ENCODE results near the gene SLC6A6.

SLC6A6 gene

GRCh38 chr3:14413381-14414071 is 11.1 kb downstream of the SLC6A6 start:
- no peaks in the 10 kb centered on the region for H3K27me3 ChIP-seq (ENCODE audit: control insufficient read depth in 1 of 2, insufficient read depth in 2 of 2, low read length in 2 of 2)
- H3K36me3 ChIP-seq (ENCODE audit: insufficient read depth, low read length) = no peaks in the 10 kb centered on the region
- H3K9me3 ChIP-seq (ENCODE audit: low read length) = no peaks in the 10 kb centered on the region
- no peaks in the 10 kb centered on the region for H3K4me1 ChIP-seq (ENCODE audit: insufficient read depth, low read length)
- no peak overlapping the region for H3K4me3 ChIP-seq (ENCODE audit: low read depth in 1 of 2, low read length in 2 of 2)
- H3K9ac ChIP-seq (ENCODE audit: low read length) = no peak overlapping the region
- no peak overlapping the region for H3K27ac ChIP-seq (ENCODE audit: low read depth, low read length)

- no peaks in the 10 kb centered on the region for H3K4me1 ChIP-seq (ENCODE audit: insufficient read depth, low read length)
- no peak overlapping the region for H3K27ac ChIP-seq (ENCODE audit: low read depth, low read length)
- H3K27me3 ChIP-seq (ENCODE audit: control insufficient read depth in 1 of 2, insufficient read depth in 2 of 2, low read length in 2 of 2) = no peaks in the 10 kb centered on the region
- H3K36me3 ChIP-seq (ENCODE audit: insufficient read depth, low read length) = no peaks in the 10 kb centered on the region
- H3K4me3 ChIP-seq (ENCODE audit: low read depth in 1 of 2, low read length in 2 of 2) = no peak overlapping the region
- no peak overlapping the region for H3K9ac ChIP-seq (ENCODE audit: low read length)
- H3K9me3 ChIP-seq (ENCODE audit: low read length) = no peaks in the 10 kb centered on the region
These were observed 12.5 kb downstream of the SLC6A6 start for GRCh38 chr3:14414846-14415464.

DNA sequence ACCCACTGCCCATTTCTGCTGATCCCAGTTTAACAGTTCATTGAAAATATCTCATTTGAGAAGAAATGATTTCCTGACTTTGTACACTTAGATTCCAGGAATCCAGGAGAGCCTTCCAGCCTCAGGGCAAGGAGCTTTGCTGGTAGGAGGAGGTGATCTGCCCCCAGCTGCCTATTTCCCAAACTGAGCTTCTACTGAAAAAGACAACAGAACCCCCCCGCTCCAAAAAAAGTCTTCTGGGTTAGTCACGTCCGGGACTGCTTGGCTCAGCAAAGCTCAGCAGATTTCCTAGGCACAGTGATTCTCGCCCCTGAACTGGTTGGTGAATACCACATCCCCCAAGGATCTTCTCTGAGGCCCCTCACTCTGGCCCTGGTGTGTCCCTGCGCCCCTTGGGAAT is 13.1 kb downstream of the SLC6A6 start:
- Histone ChIP-seq H3K9ac (ENCODE audit: low read length) (no peak overlapping the region), H3K4me3 (ENCODE audit: low read depth in 1 of 2, low read length in 2 of 2) (no peak overlapping the region), H3K27ac (ENCODE audit: low read depth, low read length) (no peak overlapping the region), H3K9me3 (ENCODE audit: low read length) (no peaks in the 10 kb centered on the region), H3K27me3 (ENCODE audit: control insufficient read depth in 1 of 2, insufficient read depth in 2 of 2, low read length in 2 of 2) (no peaks in the 10 kb centered on the region), H3K36me3 (ENCODE audit: insufficient read depth, low read length) (no peaks in the 10 kb centered on the region), H3K4me1 (ENCODE audit: insufficient read depth, low read length) (no peaks in the 10 kb centered on the region)

DNA sequence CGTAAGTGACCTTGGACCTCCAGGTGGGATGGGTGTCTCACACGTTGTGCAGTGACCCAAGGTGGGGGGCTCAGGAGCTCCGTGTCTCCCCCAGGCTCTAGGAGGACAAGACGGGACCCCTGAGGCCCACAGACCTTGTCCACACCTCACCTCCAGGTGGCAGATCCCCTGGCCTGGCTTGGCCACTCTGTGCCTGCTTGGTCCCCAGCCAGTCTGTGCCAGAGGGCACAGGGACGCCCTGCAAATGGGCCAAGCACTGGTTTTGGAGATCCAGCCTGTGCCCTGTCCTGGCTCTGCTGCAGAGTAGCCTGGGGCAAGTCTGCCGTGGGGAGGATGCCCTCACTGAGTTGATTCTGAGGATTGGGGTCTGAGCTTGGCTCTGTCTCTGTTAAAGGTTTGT is 14.0 kb downstream of the SLC6A6 start:
- Histone ChIP-seq H3K4me1 (ENCODE audit: insufficient read depth, low read length) (no peaks in the 10 kb centered on the region), H3K27me3 (ENCODE audit: control insufficient read depth in 1 of 2, insufficient read depth in 2 of 2, low read length in 2 of 2) (no peaks in the 10 kb centered on the region), H3K36me3 (ENCODE audit: insufficient read depth, low read length) (no peaks in the 10 kb centered on the region), H3K9ac (ENCODE audit: low read length) (no peak overlapping the region), H3K9me3 (ENCODE audit: low read length) (no peaks in the 10 kb centered on the region), H3K27ac (ENCODE audit: low read depth, low read length) (no peak overlapping the region), H3K4me3 (ENCODE audit: low read depth in 1 of 2, low read length in 2 of 2) (no peak overlapping the region)

- H3K27me3 ChIP-seq (ENCODE audit: control insufficient read depth in 1 of 2, insufficient read depth in 2 of 2, low read length in 2 of 2) = no peaks in the 10 kb centered on the region
- no peaks in the 10 kb centered on the region for H3K36me3 ChIP-seq (ENCODE audit: insufficient read depth, low read length)
- no peaks in the 10 kb centered on the region for H3K9me3 ChIP-seq (ENCODE audit: low read length)
- no peak overlapping the region for H3K9ac ChIP-seq (ENCODE audit: low read length)
- H3K4me3 ChIP-seq (ENCODE audit: low read depth in 1 of 2, low read length in 2 of 2) = no peak overlapping the region
- no peak overlapping the region for H3K27ac ChIP-seq (ENCODE audit: low read depth, low read length)
- no peaks in the 10 kb centered on the region for H3K4me1 ChIP-seq (ENCODE audit: insufficient read depth, low read length)
These were observed 16.2 kb downstream of the SLC6A6 start for GRCh38 chr3:14418296-14419250.

DNA sequence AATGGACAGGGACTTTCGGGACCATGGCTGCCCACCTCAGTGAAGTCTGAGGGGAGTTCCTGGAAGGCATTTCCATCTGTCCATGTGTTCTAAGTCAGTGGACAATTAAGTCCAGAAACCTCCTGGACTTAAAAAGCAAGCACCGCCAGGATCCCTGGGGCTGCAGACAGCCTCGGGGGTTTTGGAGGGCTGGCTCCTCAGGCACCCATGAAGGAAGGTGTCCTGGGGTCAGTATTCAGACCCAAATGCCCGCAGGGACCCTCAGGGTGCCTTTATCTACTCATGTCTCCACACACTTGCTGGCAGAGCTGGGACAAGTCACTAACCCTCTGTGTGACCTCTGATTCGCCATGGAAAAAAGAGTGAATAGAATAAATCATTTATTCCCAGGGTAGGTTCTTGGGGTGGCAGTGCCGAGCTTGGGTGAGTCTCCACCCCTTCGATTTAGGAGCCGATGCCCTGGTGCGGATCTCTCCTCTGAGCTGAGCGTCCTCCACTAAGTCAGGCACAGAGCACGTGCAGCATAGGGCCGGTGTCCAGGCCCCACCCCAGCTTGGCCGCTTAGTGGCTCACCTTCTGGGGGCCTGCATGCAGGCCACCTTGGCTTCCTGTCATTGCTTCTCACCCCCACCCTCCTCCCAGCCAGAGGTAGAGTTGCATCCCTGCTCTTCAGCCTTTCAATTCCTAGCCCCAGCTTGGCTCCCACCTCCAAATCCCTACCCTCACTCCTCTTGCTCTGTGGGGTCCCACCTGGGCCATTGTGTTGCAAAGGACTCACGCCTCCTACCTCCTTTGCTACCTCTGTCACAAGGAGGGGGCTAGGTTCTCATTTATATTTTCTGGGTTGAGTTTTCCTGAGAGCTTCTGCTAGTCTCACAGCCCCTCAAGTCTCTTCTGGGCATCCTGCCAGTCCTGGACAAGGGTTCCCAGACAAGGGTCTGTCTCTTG is 19.9 kb downstream of the SLC6A6 start:
- no peak overlapping the region for H3K9ac ChIP-seq (ENCODE audit: low read length)
- no peak overlapping the region for H3K27ac ChIP-seq (ENCODE audit: low read depth, low read length)
- no peaks in the 10 kb centered on the region for H3K4me1 ChIP-seq (ENCODE audit: insufficient read depth, low read length)
- no peaks in the 10 kb centered on the region for H3K27me3 ChIP-seq (ENCODE audit: control insufficient read depth in 1 of 2, insufficient read depth in 2 of 2, low read length in 2 of 2)
- H3K36me3 ChIP-seq (ENCODE audit: insufficient read depth, low read length) = no peaks in the 10 kb centered on the region
- H3K4me3 ChIP-seq (ENCODE audit: low read depth in 1 of 2, low read length in 2 of 2) = no peak overlapping the region
- no peaks in the 10 kb centered on the region for H3K9me3 ChIP-seq (ENCODE audit: low read length)

- Histone ChIP-seq H3K36me3 (ENCODE audit: insufficient read depth, low read length) (no peaks in the 10 kb centered on the region), H3K4me1 (ENCODE audit: insufficient read depth, low read length) (peaks cover 4% of the 10 kb centered on the region), H3K4me3 (ENCODE audit: low read depth in 1 of 2, low read length in 2 of 2) (no peak overlapping the region), H3K27me3 (ENCODE audit: control insufficient read depth in 1 of 2, insufficient read depth in 2 of 2, low read length in 2 of 2) (no peaks in the 10 kb centered on the region), H3K9me3 (ENCODE audit: low read length) (no peaks in the 10 kb centered on the region), H3K9ac (ENCODE audit: low read length) (no peak overlapping the region), H3K27ac (ENCODE audit: low read depth, low read length) (no peak overlapping the region)
These were observed 20.9 kb downstream of the SLC6A6 start for GRCh38 chr3:14423197-14423743.

DNA sequence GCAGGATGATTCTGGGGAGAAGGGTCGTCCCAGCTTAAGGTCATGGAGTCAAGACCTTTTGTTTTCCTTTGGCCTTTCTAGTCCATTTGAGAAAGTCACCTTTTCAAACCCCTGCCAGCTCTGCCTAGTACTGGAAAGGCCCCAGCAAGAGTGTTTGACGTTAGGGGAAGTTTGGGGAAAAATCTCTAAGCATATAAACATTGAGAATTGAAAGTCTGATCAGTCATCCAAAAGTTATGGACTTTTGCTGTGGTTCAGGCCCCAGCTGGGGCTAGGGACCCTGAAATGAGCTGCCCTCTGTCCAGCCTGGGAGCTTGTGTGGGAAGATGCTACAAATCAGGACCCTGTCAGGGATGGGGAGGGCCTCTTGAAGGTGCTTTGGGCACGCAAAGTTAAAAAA is 21.6 kb downstream of the SLC6A6 start:
- H3K4me1 ChIP-seq (ENCODE audit: insufficient read depth, low read length) = peaks cover 11% of the 10 kb centered on the region
- no peak overlapping the region for H3K4me3 ChIP-seq (ENCODE audit: low read depth in 1 of 2, low read length in 2 of 2)
- no peak overlapping the region for H3K27ac ChIP-seq (ENCODE audit: low read depth, low read length)
- H3K9ac ChIP-seq (ENCODE audit: low read length) = no peak overlapping the region
- H3K27me3 ChIP-seq (ENCODE audit: control insufficient read depth in 1 of 2, insufficient read depth in 2 of 2, low read length in 2 of 2) = no peaks in the 10 kb centered on the region
- no peaks in the 10 kb centered on the region for H3K9me3 ChIP-seq (ENCODE audit: low read length)
- H3K36me3 ChIP-seq (ENCODE audit: insufficient read depth, low read length) = no peaks in the 10 kb centered on the region

DNA sequence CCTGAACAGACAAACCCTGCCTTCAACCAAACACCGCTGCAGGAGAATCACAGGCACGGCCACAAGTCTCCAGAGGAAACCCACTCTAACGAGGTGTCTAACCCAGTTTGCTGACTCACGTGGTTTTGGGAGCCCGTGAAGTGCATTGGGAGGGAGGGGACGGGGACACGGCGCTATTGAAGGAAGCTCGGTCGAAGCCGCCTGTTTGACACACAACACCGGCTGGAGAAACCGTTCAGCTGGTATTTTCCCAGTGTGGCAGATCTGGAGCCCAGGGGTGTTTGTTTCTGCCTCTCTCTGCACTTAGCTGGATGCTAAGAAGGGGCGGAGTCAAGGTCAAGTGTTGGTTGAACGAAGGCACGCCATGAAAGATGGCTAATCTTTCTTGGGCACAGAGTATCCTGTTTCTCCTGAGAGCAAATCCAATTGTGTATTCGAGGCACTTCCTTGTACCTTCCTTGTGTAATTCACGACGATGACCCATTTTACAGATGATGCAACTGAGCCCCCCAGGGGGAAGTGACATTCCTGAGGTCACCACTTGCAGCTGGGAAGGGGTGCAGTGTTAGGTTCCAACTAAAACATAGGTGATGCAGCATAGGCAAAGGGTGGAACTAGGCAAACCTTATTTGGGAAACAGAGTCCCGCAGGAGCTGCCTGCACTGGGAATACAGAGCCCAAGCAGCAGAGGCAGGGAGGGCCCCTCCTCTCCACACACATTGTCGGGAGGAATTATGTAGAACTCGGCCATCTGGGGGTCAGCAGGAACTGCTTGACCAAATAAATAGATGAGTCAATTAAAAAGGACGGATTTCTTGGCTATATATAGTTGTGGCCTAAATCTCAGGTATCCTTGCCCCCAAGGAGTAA is 22.5 kb downstream of the SLC6A6 start:
- no peak overlapping the region for H3K27ac ChIP-seq (ENCODE audit: low read depth, low read length)
- H3K4me3 ChIP-seq (ENCODE audit: low read depth in 1 of 2, low read length in 2 of 2) = no peak overlapping the region
- H3K36me3 ChIP-seq (ENCODE audit: insufficient read depth, low read length) = no peaks in the 10 kb centered on the region
- no peak overlapping the region for H3K9ac ChIP-seq (ENCODE audit: low read length)
- H3K27me3 ChIP-seq (ENCODE audit: control insufficient read depth in 1 of 2, insufficient read depth in 2 of 2, low read length in 2 of 2) = no peaks in the 10 kb centered on the region
- H3K9me3 ChIP-seq (ENCODE audit: low read length) = no peaks in the 10 kb centered on the region
- peaks cover 15% of the 10 kb centered on the region for H3K4me1 ChIP-seq (ENCODE audit: insufficient read depth, low read length)

Data from muscle layer of colon (tissue), 2 donors.